ENCODE measurements around the gene INTS4.
"Not testable (repeated sequence)": the region's sequence is repeated elsewhere in the genome, so short reads cannot be mapped to it uniquely, and the experiment has no call there.

Gene INTS4, protein sequence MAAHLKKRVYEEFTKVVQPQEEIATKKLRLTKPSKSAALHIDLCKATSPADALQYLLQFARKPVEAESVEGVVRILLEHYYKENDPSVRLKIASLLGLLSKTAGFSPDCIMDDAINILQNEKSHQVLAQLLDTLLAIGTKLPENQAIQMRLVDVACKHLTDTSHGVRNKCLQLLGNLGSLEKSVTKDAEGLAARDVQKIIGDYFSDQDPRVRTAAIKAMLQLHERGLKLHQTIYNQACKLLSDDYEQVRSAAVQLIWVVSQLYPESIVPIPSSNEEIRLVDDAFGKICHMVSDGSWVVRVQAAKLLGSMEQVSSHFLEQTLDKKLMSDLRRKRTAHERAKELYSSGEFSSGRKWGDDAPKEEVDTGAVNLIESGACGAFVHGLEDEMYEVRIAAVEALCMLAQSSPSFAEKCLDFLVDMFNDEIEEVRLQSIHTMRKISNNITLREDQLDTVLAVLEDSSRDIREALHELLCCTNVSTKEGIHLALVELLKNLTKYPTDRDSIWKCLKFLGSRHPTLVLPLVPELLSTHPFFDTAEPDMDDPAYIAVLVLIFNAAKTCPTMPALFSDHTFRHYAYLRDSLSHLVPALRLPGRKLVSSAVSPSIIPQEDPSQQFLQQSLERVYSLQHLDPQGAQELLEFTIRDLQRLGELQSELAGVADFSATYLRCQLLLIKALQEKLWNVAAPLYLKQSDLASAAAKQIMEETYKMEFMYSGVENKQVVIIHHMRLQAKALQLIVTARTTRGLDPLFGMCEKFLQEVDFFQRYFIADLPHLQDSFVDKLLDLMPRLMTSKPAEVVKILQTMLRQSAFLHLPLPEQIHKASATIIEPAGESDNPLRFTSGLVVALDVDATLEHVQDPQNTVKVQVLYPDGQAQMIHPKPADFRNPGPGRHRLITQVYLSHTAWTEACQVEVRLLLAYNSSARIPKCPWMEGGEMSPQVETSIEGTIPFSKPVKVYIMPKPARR

DNA sequence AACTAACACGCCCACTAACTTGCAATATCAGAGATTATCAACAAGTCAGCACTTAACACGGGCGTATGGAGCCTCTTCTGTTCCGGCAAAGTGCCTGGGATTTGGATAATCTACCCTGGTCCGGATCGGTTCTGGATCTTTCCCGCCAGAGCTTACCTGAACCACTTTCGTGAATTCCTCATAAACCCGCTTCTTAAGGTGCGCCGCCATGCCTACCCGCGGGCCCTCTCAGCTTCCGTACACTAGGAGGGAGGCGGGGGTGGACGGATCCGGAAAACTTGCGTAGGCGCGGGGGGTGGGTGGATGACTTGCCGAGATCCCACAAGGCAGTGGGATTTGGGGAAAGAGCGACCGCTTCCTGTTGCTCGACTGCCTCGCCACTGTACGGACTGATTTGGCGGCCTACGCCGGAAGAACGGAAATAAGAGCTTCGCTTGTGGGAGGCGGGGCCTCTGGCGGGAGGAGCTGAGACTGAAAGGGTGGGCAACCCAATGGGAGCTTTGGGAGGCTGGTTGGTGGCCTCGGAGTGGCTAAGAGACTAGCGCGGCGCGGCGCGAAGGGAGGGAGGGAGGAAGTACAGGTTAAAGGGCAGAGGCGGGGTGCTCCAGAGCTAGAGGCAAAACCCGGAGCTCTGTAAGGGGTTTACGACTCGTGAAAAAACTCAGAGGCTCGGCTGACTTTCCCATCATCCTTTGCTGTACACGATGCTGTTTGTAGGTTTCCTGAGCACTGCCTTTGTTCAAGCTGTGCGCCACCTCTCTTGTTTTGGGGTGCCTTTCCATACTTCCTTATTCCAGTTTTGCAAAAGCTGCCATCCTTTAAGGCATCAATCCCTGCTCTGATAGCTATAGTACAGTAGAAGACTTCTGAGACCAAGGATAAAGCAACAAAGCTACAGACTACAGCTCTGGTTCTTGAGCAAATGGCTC lies at the start of gene INTS4:
TSS of gene INTS4 (minus strand) at position 235 of the 929 bp plus-strand sequence. CDS start at position 210, 25 bp downstream.
- peaks cover 29% of the 10 kb centered on the region for H3K4me1 Mint-ChIP-seq (ENCODE audit: low read depth)
- H3K27me3 Mint-ChIP-seq: no peaks in the 10 kb centered on the region
- intact Hi-C loops (cut with micrococcal nuclease): loop anchor here (2.0 to 10.0 kb wide), 2 partner anchors 174 to 360 kb away; partner anchors contain the start of genes AAMDC, CLNS1A and RSF1
- peak within 1 kb of the TSS; percentile 87 for H3K27ac Mint-ChIP-seq
- H3K9me3 Mint-ChIP-seq: no peaks in the 10 kb centered on the region
- peaks cover 16% of the 10 kb centered on the region for H3K36me3 Mint-ChIP-seq (ENCODE audit: low read depth)
- peak within 1 kb of the TSS; percentile 79 for H3K4me3 Mint-ChIP-seq

DNA sequence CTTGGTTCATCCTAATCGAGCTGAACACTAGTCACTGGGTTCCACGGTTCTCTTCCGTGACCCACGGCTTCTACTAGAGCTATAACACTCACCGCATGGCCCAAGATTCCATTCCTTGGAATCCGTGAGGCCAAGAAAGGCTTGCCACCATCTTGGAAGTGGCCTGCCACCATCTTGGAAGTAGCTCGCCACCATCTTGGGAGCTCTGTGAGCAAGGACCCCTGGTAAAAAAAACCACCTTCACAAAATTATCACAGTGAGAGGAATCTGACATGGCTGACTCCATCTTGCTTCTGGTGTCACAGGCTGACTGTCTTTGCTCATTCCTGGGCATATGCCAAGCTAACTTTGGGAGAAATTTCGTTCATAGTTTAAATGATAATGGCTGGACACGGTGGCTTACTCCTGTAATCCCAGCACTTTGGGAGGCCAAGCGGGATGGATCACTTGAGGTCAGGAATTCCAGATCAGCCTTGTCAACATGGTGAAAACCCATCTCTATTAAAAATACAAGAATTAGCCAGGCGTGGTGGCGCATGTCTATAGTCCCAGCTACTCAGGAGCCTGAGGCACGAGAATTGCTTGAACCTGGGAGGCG lies 47.5 kb upstream of the INTS4 start:
- Mint-ChIP-seq H3K4me3 (no peak overlapping the region), H3K27me3 (peaks cover 10% of the 10 kb centered on the region), H3K9me3 (no peaks in the 10 kb centered on the region), H3K4me1 (ENCODE audit: low read depth) (peaks cover 28% of the 10 kb centered on the region), H3K27ac (peak overlapping the region; percentile 2), H3K36me3 (ENCODE audit: low read depth) (no peaks in the 10 kb centered on the region)
- intact Hi-C loops (cut with micrococcal nuclease): no loop called here

DNA sequence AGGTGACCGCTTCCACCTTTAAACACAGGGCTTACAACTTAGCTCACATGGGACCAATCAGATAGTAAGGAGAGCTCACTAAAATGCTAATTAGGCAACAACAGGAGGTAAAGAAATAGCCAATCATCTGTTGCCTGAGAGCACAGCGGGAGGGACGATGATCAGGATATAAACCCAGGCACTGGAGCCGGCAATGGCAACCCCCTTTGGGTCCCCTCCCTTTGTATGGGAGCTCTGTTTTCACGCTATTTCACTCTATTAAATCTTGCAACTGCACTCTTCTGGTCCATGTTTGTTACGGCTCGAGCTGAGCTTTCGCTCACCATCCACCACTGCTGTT lies 46.9 kb upstream of the INTS4 start:
- H3K27me3 Mint-ChIP-seq; H3K9me3 Mint-ChIP-seq; intact Hi-C loops (cut with micrococcal nuclease); H3K36me3 Mint-ChIP-seq (ENCODE audit: low read depth); H3K4me3 Mint-ChIP-seq: not testable (repeated sequence)
- H3K27ac Mint-ChIP-seq: peak overlapping the region; percentile 2
- H3K4me1 Mint-ChIP-seq (ENCODE audit: low read depth): peaks cover 27% of the 10 kb centered on the region

DNA sequence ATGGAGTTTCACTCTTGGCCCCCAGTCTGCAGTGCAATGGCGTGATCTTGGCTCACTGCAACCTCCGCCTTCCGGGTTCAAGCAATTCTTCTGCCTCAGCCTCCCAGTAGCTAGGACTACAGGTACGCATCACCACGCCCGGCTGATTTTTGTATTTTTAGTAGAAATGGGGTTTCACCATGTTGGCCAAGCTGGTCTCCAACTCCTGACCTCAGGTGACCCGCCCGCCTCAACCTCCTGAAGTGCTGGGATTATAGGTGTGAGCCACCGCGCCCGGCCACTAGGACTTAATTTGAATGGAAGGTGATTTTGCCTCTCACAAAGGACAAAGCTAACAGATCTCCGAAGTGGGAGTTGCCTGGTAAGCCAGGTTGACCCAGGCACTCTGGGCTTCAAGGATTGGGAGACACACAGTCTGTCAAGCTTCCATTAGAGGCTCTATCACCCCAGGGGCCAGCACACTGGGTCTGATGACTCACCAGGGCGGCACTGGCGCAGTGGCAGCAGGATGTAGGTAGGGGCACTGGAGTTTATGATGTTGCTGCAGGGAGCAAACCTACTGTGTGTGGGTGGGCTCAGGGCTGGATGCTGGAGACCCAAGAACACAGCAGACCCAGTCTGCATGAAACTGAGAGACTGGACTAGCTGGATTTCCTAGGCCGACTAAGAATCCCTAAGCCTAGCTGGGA lies 46.4 kb upstream of the INTS4 start:
- peaks cover 22% of the 10 kb centered on the region for H3K4me1 Mint-ChIP-seq (ENCODE audit: low read depth)
- peak overlapping the region; percentile 87 for H3K27ac Mint-ChIP-seq
- intact Hi-C loops (cut with micrococcal nuclease): no loop called here
- no peaks in the 10 kb centered on the region for H3K9me3 Mint-ChIP-seq
- no peaks in the 10 kb centered on the region for H3K36me3 Mint-ChIP-seq (ENCODE audit: low read depth)
- no peak overlapping the region for H3K4me3 Mint-ChIP-seq
- peaks cover 7% of the 10 kb centered on the region for H3K27me3 Mint-ChIP-seq

DNA sequence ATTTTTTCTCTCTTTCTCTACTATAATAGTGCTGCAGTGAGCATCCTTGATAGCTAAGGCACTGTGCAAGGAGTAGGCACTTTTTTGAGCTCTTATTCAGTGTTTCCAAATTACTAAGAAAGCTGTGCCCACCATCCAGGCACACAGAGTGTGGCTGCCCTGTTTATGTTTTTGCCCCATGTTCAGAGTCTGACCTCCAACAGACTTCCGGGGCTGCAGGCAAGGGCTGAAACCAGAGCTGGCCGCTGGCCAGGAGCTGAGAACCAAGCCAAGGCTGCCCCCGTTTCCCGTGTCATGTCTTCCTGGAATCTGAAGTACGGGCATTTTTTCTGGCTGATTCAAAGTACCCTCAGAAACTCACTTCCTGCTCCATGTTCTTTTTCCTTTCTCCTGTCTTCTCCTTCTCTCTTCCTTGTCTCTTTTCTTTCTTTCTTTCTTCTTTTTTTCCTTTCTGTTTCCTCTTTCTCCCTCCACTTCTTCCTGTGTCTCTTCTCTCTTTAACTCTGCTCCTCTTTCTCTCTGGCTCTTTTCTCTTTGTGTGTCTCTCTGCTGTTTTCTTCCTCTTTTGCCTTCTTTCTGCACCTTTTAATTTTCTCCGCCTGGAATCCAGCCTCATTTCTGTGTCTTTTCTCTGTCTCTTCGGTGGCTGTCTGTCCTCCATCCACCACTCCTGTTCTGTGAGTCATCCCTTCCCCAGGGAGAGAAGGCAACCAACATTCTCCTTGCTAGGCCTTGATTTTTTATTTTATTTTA lies 45.6 kb upstream of the INTS4 start:
- Mint-ChIP-seq H3K4me1 (ENCODE audit: low read depth) (peaks cover 18% of the 10 kb centered on the region), H3K9me3 (no peaks in the 10 kb centered on the region), H3K27ac (peak overlapping the region; percentile 87), H3K4me3 (peak overlapping the region; percentile 60), H3K36me3 (ENCODE audit: low read depth) (no peaks in the 10 kb centered on the region), H3K27me3 (peaks cover 4% of the 10 kb centered on the region)
- intact Hi-C loops (cut with micrococcal nuclease): no loop called here

DNA sequence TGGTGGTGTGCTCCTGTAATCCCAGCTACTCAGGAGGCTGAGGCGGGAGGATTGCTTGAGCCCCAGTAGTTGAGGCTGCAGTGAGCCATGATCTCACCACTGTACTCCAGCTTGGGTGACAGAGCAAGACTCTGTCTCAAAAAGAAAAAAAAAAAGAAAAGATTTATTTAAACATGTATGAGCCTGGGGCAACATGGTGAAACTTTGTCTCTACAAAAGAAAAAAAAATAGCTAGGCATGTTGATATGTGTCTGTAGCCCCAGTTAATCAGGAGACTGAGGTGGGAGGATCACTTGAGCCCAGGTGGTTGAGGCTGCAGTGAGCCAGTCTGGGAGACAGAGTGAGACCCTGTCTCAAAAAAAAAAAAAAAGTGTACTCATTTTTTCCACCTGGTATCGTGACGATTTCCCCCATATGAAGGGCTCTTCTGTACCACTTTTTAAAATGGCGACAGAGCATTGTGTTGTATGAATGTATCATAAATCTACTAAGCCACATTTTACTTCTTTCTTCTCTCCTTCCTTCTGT lies 45.0 kb upstream of the INTS4 start:
- H3K27me3 Mint-ChIP-seq: peaks cover 4% of the 10 kb centered on the region
- no peak overlapping the region for H3K4me3 Mint-ChIP-seq
- intact Hi-C loops (cut with micrococcal nuclease): no loop called here
- H3K27ac Mint-ChIP-seq: peak overlapping the region; percentile 87
- H3K4me1 Mint-ChIP-seq (ENCODE audit: low read depth): peaks cover 18% of the 10 kb centered on the region
- no peaks in the 10 kb centered on the region for H3K9me3 Mint-ChIP-seq
- no peaks in the 10 kb centered on the region for H3K36me3 Mint-ChIP-seq (ENCODE audit: low read depth)

DNA sequence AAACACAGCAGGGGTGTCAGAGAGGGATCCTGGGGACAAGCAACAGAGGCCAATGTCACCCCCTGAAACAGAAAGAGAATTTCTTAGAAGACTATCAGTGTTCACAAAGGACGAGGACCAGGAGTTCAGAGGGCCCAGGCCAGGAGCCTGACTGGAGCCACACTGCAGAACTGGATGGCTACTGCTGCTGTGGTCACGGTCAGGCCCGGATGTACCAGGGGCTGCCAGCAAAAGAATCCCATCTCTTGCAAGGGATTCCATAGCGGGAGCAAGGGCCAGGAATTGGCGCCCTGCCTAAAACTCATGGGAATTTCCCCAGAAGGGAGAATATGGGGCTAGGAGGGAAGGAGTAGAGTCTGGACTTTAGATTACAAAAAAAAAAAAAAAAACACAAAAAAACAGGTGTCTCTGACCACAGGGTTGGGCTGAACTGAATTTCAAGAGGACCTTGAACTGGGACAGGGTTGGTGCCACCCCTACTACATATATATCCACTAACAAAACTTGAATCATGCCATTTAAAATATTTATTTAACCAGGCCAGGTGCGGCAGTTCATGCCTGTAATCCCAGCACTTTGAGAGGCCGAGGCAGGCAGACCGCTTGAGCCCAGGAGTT lies 44.3 kb upstream of the INTS4 start:
- Mint-ChIP-seq H3K9me3 (no peaks in the 10 kb centered on the region), H3K27ac (no peak overlapping the region), H3K4me3 (no peak overlapping the region), H3K36me3 (ENCODE audit: low read depth) (no peaks in the 10 kb centered on the region), H3K4me1 (ENCODE audit: low read depth) (peaks cover 18% of the 10 kb centered on the region), H3K27me3 (no peaks in the 10 kb centered on the region)
- intact Hi-C loops (cut with micrococcal nuclease): no loop called here

DNA sequence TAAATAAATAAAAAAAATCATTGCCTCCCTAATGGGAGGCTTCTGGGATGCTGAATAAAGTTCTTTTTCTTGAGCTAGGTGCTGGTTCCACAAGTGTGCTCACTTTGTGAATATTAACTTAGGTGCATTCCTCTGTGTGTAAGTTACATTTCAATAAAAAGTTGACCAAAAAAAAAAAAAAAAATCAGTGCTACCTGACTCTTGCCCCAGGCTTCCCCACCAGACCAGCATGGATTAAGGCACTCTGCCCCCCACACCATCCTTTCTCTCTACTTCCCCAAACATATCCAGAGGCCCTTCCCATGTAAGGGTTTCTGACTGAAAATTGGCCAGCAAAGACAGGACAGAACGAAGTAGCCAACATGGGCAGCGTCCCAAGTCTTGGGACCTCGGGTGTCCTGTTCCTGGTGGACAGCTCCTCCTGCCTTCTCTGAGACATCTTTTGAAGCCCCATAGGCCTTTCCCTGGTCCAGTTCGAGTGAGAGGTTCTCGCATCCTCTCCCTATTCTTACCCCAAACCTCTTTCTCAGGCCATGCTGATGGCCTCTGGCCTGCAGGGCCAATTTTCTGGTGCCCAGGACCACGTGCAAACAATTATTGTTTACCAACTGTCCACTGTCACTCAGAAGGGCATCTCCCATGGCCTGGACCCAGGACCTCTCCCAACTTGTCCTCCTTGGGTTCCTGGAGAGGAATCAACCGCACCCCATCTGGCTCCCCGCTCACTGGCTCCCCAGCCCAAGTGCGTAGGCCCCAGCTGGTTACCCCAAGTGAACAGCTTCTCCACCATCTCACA lies 43.6 kb upstream of the INTS4 start:
- no peaks in the 10 kb centered on the region for H3K9me3 Mint-ChIP-seq
- H3K36me3 Mint-ChIP-seq (ENCODE audit: low read depth): no peaks in the 10 kb centered on the region
- H3K4me3 Mint-ChIP-seq: no peak overlapping the region
- H3K27me3 Mint-ChIP-seq: no peaks in the 10 kb centered on the region
- H3K4me1 Mint-ChIP-seq (ENCODE audit: low read depth): peaks cover 18% of the 10 kb centered on the region
- intact Hi-C loops (cut with micrococcal nuclease): no loop called here
- H3K27ac Mint-ChIP-seq: no peak overlapping the region

DNA sequence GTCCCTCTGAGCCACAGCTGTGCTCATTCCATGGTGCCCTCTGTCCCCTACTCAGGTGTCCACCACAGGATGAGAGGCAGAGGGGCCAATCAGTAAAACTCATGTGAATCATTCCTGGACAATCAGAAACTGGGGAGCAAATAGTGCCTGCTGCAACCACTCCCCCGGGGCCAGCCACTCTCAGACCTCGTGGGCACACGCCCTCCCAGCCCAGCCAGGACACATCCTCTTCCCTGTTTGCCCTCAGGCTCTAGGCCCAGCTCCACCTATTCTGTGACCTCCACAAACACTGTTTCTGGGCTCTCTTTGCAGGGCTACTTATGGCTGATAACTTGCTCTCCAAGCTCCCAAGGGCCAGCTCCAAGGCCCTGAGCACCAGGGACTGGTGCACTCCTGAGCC lies 42.6 kb upstream of the INTS4 start:
- intact Hi-C loops (cut with micrococcal nuclease): no loop called here
- Mint-ChIP-seq H3K4me1 (ENCODE audit: low read depth) (peaks cover 18% of the 10 kb centered on the region), H3K4me3 (no peak overlapping the region), H3K27me3 (no peaks in the 10 kb centered on the region), H3K27ac (peak overlapping the region; percentile 7), H3K9me3 (no peaks in the 10 kb centered on the region), H3K36me3 (ENCODE audit: low read depth) (no peaks in the 10 kb centered on the region)

DNA sequence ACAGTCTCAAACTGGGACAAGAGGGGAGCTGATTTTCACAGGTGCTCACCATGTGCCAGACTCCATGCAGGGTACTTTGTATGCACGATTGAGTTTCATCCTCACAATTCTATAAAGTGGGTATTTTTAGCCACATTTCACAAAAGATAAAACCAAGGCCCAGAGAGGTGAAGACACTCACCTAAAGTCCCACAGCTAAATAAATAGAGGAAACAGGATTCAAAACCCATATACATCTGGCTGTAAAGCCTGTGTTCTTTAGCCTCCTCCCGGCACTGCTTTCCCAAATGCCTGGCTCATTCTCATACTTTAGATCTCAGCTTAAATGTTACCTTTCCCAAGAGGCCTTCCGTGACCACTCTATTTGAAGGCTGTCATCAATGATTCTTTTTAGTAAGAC lies 41.8 kb upstream of the INTS4 start:
- Mint-ChIP-seq H3K4me1 (ENCODE audit: low read depth) (peaks cover 18% of the 10 kb centered on the region), H3K9me3 (no peaks in the 10 kb centered on the region), H3K36me3 (ENCODE audit: low read depth) (no peaks in the 10 kb centered on the region), H3K4me3 (no peak overlapping the region), H3K27ac (no peak overlapping the region), H3K27me3 (no peaks in the 10 kb centered on the region)
- intact Hi-C loops (cut with micrococcal nuclease): no loop called here

DNA sequence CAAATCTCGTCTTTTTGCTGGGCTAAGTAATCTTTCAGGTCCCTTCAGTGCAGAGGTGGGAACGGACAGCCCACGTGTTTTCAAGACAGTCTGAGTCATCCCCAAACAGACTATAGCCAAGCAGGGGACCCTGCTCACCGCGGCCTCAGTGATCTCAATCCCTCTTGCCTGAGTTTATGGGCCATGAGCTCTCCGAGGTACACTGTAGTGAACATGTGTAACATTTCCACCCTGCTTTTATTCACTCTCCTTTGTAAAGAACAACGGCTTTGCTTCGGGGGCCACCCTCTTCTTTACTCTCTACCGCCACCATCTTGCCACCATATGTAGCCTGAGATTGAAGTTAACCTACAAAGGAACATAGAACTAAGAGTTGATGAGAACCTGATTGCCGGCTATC lies 40.2 kb upstream of the INTS4 start:
- Mint-ChIP-seq H3K9me3 (no peaks in the 10 kb centered on the region), H3K27me3 (peaks cover 2% of the 10 kb centered on the region), H3K4me3 (no peak overlapping the region), H3K36me3 (ENCODE audit: low read depth) (no peaks in the 10 kb centered on the region), H3K4me1 (ENCODE audit: low read depth) (peaks cover 8% of the 10 kb centered on the region), H3K27ac (no peak overlapping the region)
- intact Hi-C loops (cut with micrococcal nuclease): no loop called here
